HepG2 (cell line): ENCODE data around the gene WBP1. TPM values are rescaled to one million over a fixed set of nuclear protein-coding genes. Genes with fewer than 3 reads are reported as not detected.

Experiments
- JUN ChIP-seq: sonication (generic); formaldehyde crosslinking; IDR thresholded peaks from 2 replicates; pipeline ENCODE4 v1.4.0; 2020; ENCODE audit warnings: mild to moderate bottlenecking, missing genetic modification reagents
- KDM6A ChIP-seq: IDR thresholded peaks from 2 replicates; pipeline ENCODE4 v1.6.1; 2016; ENCODE audit warnings: low read depth
- NONO ChIP-seq, 2 experiments: fragments of 450-650 bp in 1 of 2; sonication (generic) in 1 of 2; formaldehyde crosslinking in 1 of 2; IDR thresholded peaks in 1 of 2; conservative IDR thresholded peaks in 1 of 2; 2 replicates each; pipeline versions ENCODE4 v1.6.1 to v1.8.0; 2017 to 2022; ENCODE audit warnings: mild to moderate bottlenecking in 1 of 2, missing genetic modification reagents in 1 of 2, moderate library complexity in 1 of 2
- SRSF4 ChIP-seq: fragments of 200-400 bp; formaldehyde crosslinking; IDR thresholded peaks from one replicate; pipeline ENCODE4 v1.6.1; 2018; ENCODE audit warnings: mild to moderate bottlenecking, low read depth, low read length, moderate library complexity; ENCODE audit not compliant: poor library complexity, severe bottlenecking
- ZNF263 ChIP-seq: sonication (generic); formaldehyde crosslinking; IDR thresholded peaks from 2 replicates; pipeline ENCODE4 v1.4.0; 2020; ENCODE audit warnings: missing genetic modification reagents
- ZNF362 ChIP-seq: sonication (generic); formaldehyde crosslinking; IDR thresholded peaks from 2 replicates; pipeline ENCODE4 v1.4.0; 2020; ENCODE audit warnings: missing genetic modification reagents, mild to moderate bottlenecking, borderline replicate concordance
- ZNF749 ChIP-seq: sonication (generic); formaldehyde crosslinking; IDR thresholded peaks from 2 replicates; pipeline ENCODE4 v1.8.0; 2022; ENCODE audit warnings: mild to moderate bottlenecking, missing genetic modification reagents, moderate library complexity, borderline replicate concordance
- ZNF772 ChIP-seq: sonication (generic); formaldehyde crosslinking; IDR thresholded peaks from 2 replicates; pipeline ENCODE4 v1.5.0; 2020; ENCODE audit warnings: mild to moderate bottlenecking, missing genetic modification reagents
- polyA plus RNA-seq, 8 experiments: library from polyadenylated mRNA; depleted of rRNA in 3 of 8; stranded (reverse) in 7 of 8; unstranded in 1 of 8; fragments of >200 nt; fragmentation: Illumina TruSeq in 4 of 8; extraction: Trizol in 4 of 8; gene quantifications; 2 replicates each; pipeline versions ENCODE4 v1.2.1 to v1.2.3, GENCODE V29; 2011 to 2016; ENCODE audit warnings: low read depth in 4 of 8, missing spikeins in 1 of 8, mixed read lengths in 1 of 8; ENCODE audit not compliant: insufficient read depth in 1 of 8
- total RNA-seq, 5 experiments: library from RNA; depleted of rRNA; stranded (reverse); fragments of >200 nt; fragmentation: Illumina TruSeq; extraction: Trizol; gene quantifications; 2 replicates each; pipeline ENCODE4 v1.2.3, GENCODE V29; 2016; ENCODE audit warnings: low read depth in 1 of 5
- TF ChIP-seq, protein P1 (sequence below): sonication (generic); formaldehyde crosslinking; IDR thresholded peaks from one replicate; pipeline ENCODE4 v1.5.1; 2020; ENCODE audit warnings: mild to moderate bottlenecking, missing genetic modification reagents; ENCODE audit errors: not compliant biosample characterization
- TF ChIP-seq, protein P2 (sequence below): sonication (generic); formaldehyde crosslinking; IDR thresholded peaks from 2 replicates; pipeline ENCODE4 v1.4.0; 2020; ENCODE audit warnings: missing genetic modification reagents
- TF ChIP-seq, protein P3 (sequence below), 2 experiments: sonication (generic) in 1 of 2; formaldehyde crosslinking in 1 of 2; IDR thresholded peaks; 2 replicates each; pipeline versions ENCODE4 v1.4.0 to v1.6.1; 2018 to 2020; ENCODE audit warnings: missing genetic modification reagents in 2 of 2, borderline replicate concordance in 1 of 2, low read depth in 1 of 2, mild to moderate bottlenecking in 1 of 2, missing biosample characterization in 1 of 2
- TF ChIP-seq, protein P4 (sequence below): sonication (generic); formaldehyde crosslinking; IDR thresholded peaks from 2 replicates; pipeline ENCODE4 v1.5.1; 2020; ENCODE audit warnings: mild to moderate bottlenecking, missing genetic modification reagents

The WBP1 gene
- total and polyA plus RNA-seq, 2 of the 13 experiments (the other 11 are each of a cell fraction or from before 2014, with no cell fraction given): 38.8 to 85.7 TPM

GRCh38 chr2:74441170-74441689 lies 17.0 kb upstream of the WBP1 start (continued):
- TF ChIP-seq, protein P1, sequence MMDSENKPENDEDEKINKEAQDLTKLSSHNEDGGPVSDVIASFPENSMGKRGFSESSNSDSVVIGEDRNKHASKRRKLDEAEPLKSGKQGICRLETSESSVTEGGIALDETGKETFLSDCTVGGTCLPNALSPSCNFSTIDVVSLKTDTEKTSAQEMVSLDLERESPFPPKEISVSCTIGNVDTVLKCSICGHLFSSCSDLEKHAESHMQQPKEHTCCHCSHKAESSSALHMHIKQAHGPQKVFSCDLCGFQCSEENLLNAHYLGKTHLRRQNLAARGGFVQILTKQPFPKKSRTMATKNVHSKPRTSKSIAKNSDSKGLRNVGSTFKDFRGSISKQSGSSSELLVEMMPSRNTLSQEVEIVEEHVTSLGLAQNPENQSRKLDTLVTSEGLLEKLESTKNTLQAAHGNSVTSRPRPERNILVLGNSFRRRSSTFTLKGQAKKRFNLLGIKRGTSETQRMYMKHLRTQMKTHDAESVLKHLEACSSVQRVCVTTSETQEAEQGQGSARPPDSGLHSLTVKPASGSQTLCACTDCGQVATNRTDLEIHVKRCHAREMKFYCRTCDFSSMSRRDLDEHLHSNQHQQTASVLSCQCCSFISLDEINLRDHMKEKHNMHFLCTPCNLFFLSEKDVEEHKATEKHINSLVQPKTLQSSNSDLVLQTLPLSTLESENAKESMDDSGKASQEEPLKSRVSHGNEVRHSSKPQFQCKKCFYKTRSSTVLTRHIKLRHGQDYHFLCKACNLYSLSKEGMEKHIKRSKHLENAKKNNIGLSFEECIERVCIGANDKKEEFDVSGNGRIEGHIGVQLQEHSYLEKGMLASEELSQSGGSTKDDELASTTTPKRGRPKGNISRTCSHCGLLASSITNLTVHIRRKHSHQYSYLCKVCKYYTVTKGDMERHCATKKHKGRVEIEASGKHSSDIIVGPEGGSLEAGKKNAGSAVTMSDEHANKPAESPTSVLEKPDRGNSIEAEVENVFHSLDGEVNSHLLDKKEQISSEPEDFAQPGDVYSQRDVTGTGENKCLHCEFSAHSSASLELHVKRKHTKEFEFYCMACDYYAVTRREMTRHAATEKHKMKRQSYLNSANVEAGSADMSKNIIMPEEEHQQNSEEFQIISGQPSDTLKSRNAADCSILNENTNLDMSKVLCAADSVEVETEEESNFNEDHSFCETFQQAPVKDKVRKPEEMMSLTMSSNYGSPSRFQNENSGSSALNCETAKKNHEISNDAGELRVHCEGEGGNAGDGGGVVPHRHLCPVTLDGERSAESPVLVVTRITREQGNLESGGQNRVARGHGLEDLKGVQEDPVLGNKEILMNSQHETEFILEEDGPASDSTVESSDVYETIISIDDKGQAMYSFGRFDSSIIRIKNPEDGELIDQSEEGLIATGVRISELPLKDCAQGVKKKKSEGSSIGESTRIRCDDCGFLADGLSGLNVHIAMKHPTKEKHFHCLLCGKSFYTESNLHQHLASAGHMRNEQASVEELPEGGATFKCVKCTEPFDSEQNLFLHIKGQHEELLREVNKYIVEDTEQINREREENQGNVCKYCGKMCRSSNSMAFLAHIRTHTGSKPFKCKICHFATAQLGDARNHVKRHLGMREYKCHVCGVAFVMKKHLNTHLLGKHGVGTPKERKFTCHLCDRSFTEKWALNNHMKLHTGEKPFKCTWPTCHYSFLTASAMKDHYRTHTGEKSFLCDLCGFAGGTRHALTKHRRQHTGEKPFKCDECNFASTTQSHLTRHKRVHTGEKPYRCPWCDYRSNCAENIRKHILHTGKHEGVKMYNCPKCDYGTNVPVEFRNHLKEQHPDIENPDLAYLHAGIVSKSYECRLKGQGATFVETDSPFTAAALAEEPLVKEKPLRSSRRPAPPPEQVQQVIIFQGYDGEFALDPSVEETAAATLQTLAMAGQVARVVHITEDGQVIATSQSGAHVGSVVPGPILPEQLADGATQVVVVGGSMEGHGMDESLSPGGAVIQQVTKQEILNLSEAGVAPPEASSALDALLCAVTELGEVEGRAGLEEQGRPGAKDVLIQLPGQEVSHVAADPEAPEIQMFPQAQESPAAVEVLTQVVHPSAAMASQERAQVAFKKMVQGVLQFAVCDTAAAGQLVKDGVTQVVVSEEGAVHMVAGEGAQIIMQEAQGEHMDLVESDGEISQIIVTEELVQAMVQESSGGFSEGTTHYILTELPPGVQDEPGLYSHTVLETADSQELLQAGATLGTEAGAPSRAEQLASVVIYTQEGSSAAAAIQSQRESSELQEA: no peak
- TF ChIP-seq, protein P2, sequence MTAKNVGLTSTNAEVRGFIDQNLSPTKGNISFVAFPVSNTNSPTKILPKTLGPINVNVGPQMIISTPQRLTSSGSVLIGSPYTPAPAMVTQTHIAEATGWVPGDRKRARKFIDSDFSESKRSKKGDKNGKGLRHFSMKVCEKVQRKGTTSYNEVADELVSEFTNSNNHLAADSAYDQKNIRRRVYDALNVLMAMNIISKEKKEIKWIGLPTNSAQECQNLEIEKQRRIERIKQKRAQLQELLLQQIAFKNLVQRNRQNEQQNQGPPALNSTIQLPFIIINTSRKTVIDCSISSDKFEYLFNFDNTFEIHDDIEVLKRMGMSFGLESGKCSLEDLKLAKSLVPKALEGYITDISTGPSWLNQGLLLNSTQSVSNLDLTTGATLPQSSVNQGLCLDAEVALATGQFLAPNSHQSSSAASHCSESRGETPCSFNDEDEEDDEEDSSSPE (CRISPR knock-in tag): no peak
- TF ChIP-seq, protein P3, sequence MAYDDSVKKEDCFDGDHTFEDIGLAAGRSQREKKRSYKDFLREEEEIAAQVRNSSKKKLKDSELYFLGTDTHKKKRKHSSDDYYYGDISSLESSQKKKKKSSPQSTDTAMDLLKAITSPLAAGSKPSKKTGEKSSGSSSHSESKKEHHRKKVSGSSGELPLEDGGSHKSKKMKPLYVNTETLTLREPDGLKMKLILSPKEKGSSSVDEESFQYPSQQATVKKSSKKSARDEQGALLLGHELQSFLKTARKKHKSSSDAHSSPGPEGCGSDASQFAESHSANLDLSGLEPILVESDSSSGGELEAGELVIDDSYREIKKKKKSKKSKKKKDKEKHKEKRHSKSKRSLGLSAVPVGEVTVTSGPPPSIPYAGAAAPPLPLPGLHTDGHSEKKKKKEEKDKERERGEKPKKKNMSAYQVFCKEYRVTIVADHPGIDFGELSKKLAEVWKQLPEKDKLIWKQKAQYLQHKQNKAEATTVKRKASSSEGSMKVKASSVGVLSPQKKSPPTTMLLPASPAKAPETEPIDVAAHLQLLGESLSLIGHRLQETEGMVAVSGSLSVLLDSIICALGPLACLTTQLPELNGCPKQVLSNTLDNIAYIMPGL (CRISPR knock-in tag; IDR thresholded peaks at IDR 0.05; ENCODE audit: borderline replicate concordance in 1 of 2, low read depth in 1 of 2): no peak
- no peak for TF ChIP-seq ZNF362 (CRISPR knock-in tag)
- no peak for TF ChIP-seq SRSF4
- TF ChIP-seq ZNF749 (CRISPR knock-in tag): no peak
- TF ChIP-seq, protein P4, sequence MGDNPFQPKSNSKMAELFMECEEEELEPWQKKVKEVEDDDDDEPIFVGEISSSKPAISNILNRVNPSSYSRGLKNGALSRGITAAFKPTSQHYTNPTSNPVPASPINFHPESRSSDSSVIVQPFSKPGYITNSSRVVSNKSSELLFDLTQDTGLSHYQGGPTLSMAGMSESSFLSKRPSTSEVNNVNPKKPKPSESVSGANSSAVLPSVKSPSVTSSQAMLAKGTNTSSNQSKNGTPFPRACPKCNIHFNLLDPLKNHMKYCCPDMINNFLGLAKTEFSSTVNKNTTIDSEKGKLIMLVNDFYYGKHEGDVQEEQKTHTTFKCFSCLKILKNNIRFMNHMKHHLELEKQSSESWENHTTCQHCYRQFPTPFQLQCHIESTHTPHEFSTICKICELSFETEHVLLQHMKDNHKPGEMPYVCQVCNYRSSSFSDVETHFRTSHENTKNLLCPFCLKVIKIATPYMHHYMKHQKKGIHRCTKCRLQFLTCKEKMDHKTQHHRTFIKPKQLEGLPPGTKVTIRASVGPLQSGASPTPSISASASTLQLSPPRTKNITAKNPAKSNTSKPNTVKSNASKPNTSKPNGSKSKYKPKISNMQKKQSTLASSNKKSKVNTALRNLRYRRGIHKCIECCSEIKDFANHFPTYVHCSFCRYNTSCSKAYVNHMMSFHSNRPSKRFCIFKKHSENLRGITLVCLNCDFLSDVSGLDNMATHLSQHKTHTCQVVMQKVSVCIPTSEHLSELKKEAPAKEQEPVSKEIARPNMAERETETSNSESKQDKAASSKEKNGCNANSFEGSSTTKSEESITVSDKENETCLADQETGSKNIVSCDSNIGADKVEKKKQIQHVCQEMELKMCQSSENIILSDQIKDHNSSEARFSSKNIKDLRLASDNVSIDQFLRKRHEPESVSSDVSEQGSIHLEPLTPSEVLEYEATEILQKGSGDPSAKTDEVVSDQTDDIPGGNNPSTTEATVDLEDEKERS (CRISPR knock-in tag): no peak
- TF ChIP-seq JUN (CRISPR knock-in tag): no peak
- TF ChIP-seq ZNF263: no peak
- TF ChIP-seq ZNF772: no peak
- no peak for TF ChIP-seq KDM6A (CRISPR knock-in tag)
- no peak for TF ChIP-seq NONO (IDR thresholded peaks at IDR 0.05)
- no peak for TF ChIP-seq NONO (CRISPR knock-in tag; conservative IDR thresholded peaks at IDR 0.05)
